ENCODE results near the gene CD46.

Gene CD46

GRCh38 chr1:207833381-207833780 is 81.5 kb downstream of the CD46 start:
- H3K4me1 ChIP-seq (ENCODE audit: insufficient read depth, low read length): peaks cover 88% of the 10 kb centered on the region
- no peaks in the 10 kb centered on the region for H3K9me3 ChIP-seq (ENCODE audit: low read length)
- no peak overlapping the region for H3K9ac ChIP-seq (ENCODE audit: low read length)
- no peaks in the 10 kb centered on the region for H3K36me3 ChIP-seq (ENCODE audit: insufficient read depth, low read length)
- H3K27ac ChIP-seq (ENCODE audit: low read depth, low read length): no peak overlapping the region
- no peaks in the 10 kb centered on the region for H3K27me3 ChIP-seq (ENCODE audit: control insufficient read depth in 1 of 2, insufficient read depth in 2 of 2, low read length in 2 of 2)
- no peak overlapping the region for H3K4me3 ChIP-seq (ENCODE audit: low read depth in 1 of 2, low read length in 2 of 2)

- Histone ChIP-seq H3K27me3 (ENCODE audit: control insufficient read depth in 1 of 2, insufficient read depth in 2 of 2, low read length in 2 of 2) (no peaks in the 10 kb centered on the region), H3K9me3 (ENCODE audit: low read length) (no peaks in the 10 kb centered on the region), H3K36me3 (ENCODE audit: insufficient read depth, low read length) (no peaks in the 10 kb centered on the region), H3K9ac (ENCODE audit: low read length) (no peak overlapping the region), H3K4me3 (ENCODE audit: low read depth in 1 of 2, low read length in 2 of 2) (no peak overlapping the region), H3K27ac (ENCODE audit: low read depth, low read length) (no peak overlapping the region), H3K4me1 (ENCODE audit: insufficient read depth, low read length) (peaks cover 88% of the 10 kb centered on the region)
These were observed 82.3 kb downstream of the CD46 start for GRCh38 chr1:207833956-207834660.

- H3K4me1 ChIP-seq (ENCODE audit: insufficient read depth, low read length): peaks cover 78% of the 10 kb centered on the region
- no peak overlapping the region for H3K27ac ChIP-seq (ENCODE audit: low read depth, low read length)
- no peaks in the 10 kb centered on the region for H3K9me3 ChIP-seq (ENCODE audit: low read length)
- H3K27me3 ChIP-seq (ENCODE audit: control insufficient read depth in 1 of 2, insufficient read depth in 2 of 2, low read length in 2 of 2): no peaks in the 10 kb centered on the region
- H3K36me3 ChIP-seq (ENCODE audit: insufficient read depth, low read length): no peaks in the 10 kb centered on the region
- H3K9ac ChIP-seq (ENCODE audit: low read length): no peak overlapping the region
- no peak overlapping the region for H3K4me3 ChIP-seq (ENCODE audit: low read depth in 1 of 2, low read length in 2 of 2)
These were observed 84.1 kb downstream of the CD46 start for GRCh38 chr1:207835958-207836357.

GRCh38 chr1:207836591-207837347 is 84.9 kb downstream of the CD46 start:
- no peaks in the 10 kb centered on the region for H3K27me3 ChIP-seq (ENCODE audit: control insufficient read depth in 1 of 2, insufficient read depth in 2 of 2, low read length in 2 of 2)
- H3K9me3 ChIP-seq (ENCODE audit: low read length): no peaks in the 10 kb centered on the region
- peaks cover 71% of the 10 kb centered on the region for H3K4me1 ChIP-seq (ENCODE audit: insufficient read depth, low read length)
- no peak overlapping the region for H3K9ac ChIP-seq (ENCODE audit: low read length)
- H3K27ac ChIP-seq (ENCODE audit: low read depth, low read length): peak overlapping the region; percentile 40
- no peaks in the 10 kb centered on the region for H3K36me3 ChIP-seq (ENCODE audit: insufficient read depth, low read length)
- H3K4me3 ChIP-seq (ENCODE audit: low read depth in 1 of 2, low read length in 2 of 2): no peak overlapping the region

GRCh38 chr1:207837673-207838072 is 85.8 kb downstream of the CD46 start:
- Histone ChIP-seq H3K27ac (ENCODE audit: low read depth, low read length) (peak overlapping the region; percentile 37), H3K9me3 (ENCODE audit: low read length) (no peaks in the 10 kb centered on the region), H3K36me3 (ENCODE audit: insufficient read depth, low read length) (no peaks in the 10 kb centered on the region), H3K4me3 (ENCODE audit: low read depth in 1 of 2, low read length in 2 of 2) (no peak overlapping the region), H3K27me3 (ENCODE audit: control insufficient read depth in 1 of 2, insufficient read depth in 2 of 2, low read length in 2 of 2) (no peaks in the 10 kb centered on the region), H3K9ac (ENCODE audit: low read length) (peak overlapping the region; percentile 3), H3K4me1 (ENCODE audit: insufficient read depth, low read length) (peaks cover 70% of the 10 kb centered on the region)

- Histone ChIP-seq H3K9ac (ENCODE audit: low read length) (peak overlapping the region; percentile 3), H3K4me3 (ENCODE audit: low read depth in 1 of 2, low read length in 2 of 2) (peak overlapping the region in 1 of 2 donors; percentile 13), H3K27ac (ENCODE audit: low read depth, low read length) (peak overlapping the region; percentile 37), H3K4me1 (ENCODE audit: insufficient read depth, low read length) (peaks cover 68% of the 10 kb centered on the region), H3K9me3 (ENCODE audit: low read length) (no peaks in the 10 kb centered on the region), H3K27me3 (ENCODE audit: control insufficient read depth in 1 of 2, insufficient read depth in 2 of 2, low read length in 2 of 2) (no peaks in the 10 kb centered on the region), H3K36me3 (ENCODE audit: insufficient read depth, low read length) (no peaks in the 10 kb centered on the region)
These were observed 86.6 kb downstream of the CD46 start for GRCh38 chr1:207838156-207839082.

GRCh38 chr1:207839083-207839413 is 87.2 kb downstream of the CD46 start:
- Histone ChIP-seq H3K36me3 (ENCODE audit: insufficient read depth, low read length) (no peaks in the 10 kb centered on the region), H3K27ac (ENCODE audit: low read depth, low read length) (no peak overlapping the region), H3K4me3 (ENCODE audit: low read depth in 1 of 2, low read length in 2 of 2) (peak overlapping the region in 1 of 2 donors; percentile 13), H3K4me1 (ENCODE audit: insufficient read depth, low read length) (peaks cover 67% of the 10 kb centered on the region), H3K9ac (ENCODE audit: low read length) (no peak overlapping the region), H3K27me3 (ENCODE audit: control insufficient read depth in 1 of 2, insufficient read depth in 2 of 2, low read length in 2 of 2) (no peaks in the 10 kb centered on the region), H3K9me3 (ENCODE audit: low read length) (no peaks in the 10 kb centered on the region)

GRCh38 chr1:207840380-207840779 is 88.5 kb downstream of the CD46 start:
- Histone ChIP-seq H3K4me1 (ENCODE audit: insufficient read depth, low read length) (peaks cover 63% of the 10 kb centered on the region), H3K27me3 (ENCODE audit: control insufficient read depth in 1 of 2, insufficient read depth in 2 of 2, low read length in 2 of 2) (no peaks in the 10 kb centered on the region), H3K9ac (ENCODE audit: low read length) (no peak overlapping the region), H3K9me3 (ENCODE audit: low read length) (no peaks in the 10 kb centered on the region), H3K4me3 (ENCODE audit: low read depth in 1 of 2, low read length in 2 of 2) (no peak overlapping the region), H3K36me3 (ENCODE audit: insufficient read depth, low read length) (no peaks in the 10 kb centered on the region), H3K27ac (ENCODE audit: low read depth, low read length) (no peak overlapping the region)

- no peaks in the 10 kb centered on the region for H3K27me3 ChIP-seq (ENCODE audit: control insufficient read depth in 1 of 2, insufficient read depth in 2 of 2, low read length in 2 of 2)
- no peaks in the 10 kb centered on the region for H3K36me3 ChIP-seq (ENCODE audit: insufficient read depth, low read length)
- peaks cover 62% of the 10 kb centered on the region for H3K4me1 ChIP-seq (ENCODE audit: insufficient read depth, low read length)
- H3K9ac ChIP-seq (ENCODE audit: low read length): no peak overlapping the region
- H3K9me3 ChIP-seq (ENCODE audit: low read length): no peaks in the 10 kb centered on the region
- H3K4me3 ChIP-seq (ENCODE audit: low read depth in 1 of 2, low read length in 2 of 2): no peak overlapping the region
- H3K27ac ChIP-seq (ENCODE audit: low read depth, low read length): no peak overlapping the region
These were observed 89.4 kb downstream of the CD46 start for GRCh38 chr1:207841293-207841692.

- Histone ChIP-seq H3K4me3 (ENCODE audit: low read depth in 1 of 2, low read length in 2 of 2) (no peak overlapping the region), H3K36me3 (ENCODE audit: insufficient read depth, low read length) (no peaks in the 10 kb centered on the region), H3K27ac (ENCODE audit: low read depth, low read length) (no peak overlapping the region), H3K4me1 (ENCODE audit: insufficient read depth, low read length) (peaks cover 56% of the 10 kb centered on the region), H3K9ac (ENCODE audit: low read length) (no peak overlapping the region), H3K27me3 (ENCODE audit: control insufficient read depth in 1 of 2, insufficient read depth in 2 of 2, low read length in 2 of 2) (no peaks in the 10 kb centered on the region), H3K9me3 (ENCODE audit: low read length) (no peaks in the 10 kb centered on the region)
These were observed 90.0 kb downstream of the CD46 start for GRCh38 chr1:207841901-207842300.

- H3K36me3 ChIP-seq (ENCODE audit: insufficient read depth, low read length): no peaks in the 10 kb centered on the region
- no peak overlapping the region for H3K27ac ChIP-seq (ENCODE audit: low read depth, low read length)
- H3K4me3 ChIP-seq (ENCODE audit: low read depth in 1 of 2, low read length in 2 of 2): no peak overlapping the region
- H3K4me1 ChIP-seq (ENCODE audit: insufficient read depth, low read length): peaks cover 50% of the 10 kb centered on the region
- no peak overlapping the region for H3K9ac ChIP-seq (ENCODE audit: low read length)
- H3K27me3 ChIP-seq (ENCODE audit: control insufficient read depth in 1 of 2, insufficient read depth in 2 of 2, low read length in 2 of 2): no peaks in the 10 kb centered on the region
- no peaks in the 10 kb centered on the region for H3K9me3 ChIP-seq (ENCODE audit: low read length)
These were observed 90.7 kb downstream of the CD46 start for GRCh38 chr1:207842506-207842905.

All from muscle layer of colon (tissue), 2 donors.